Body of pancreas (tissue), 4 donors: Measurements from ENCODE around the gene SYT8. TPM values are rescaled to one million over a fixed set of nuclear protein-coding genes. Genes with fewer than 3 reads are reported as not detected.

Experiments used
- ATAC-seq: fragments of 150-250 bp; one replicate; pipeline ENCODE4 v1.9.1; 2016
- DNase-seq, 4 donors: peaks; one replicate each; pipeline ENCODE4 v3.0.0-alpha.2; 2019
- H3K27ac ChIP-seq, 4 donors: fragments of 200-600 bp; sonication (generic); 1 replicate in 3 of 4; 2 replicates in 1 of 4; pipeline versions ENCODE4 v1.5.1 to v1.6.1; 2016 to 2019; ENCODE audit warnings: mild to moderate bottlenecking in 1 of 4, mixed read lengths in 1 of 4, moderate library complexity in 1 of 4
- H3K27me3 ChIP-seq, 2 donors: fragments of 200-600 bp; sonication (generic); one replicate each; pipeline ENCODE4 v1.6.0; 2016; ENCODE audit warnings: mild to moderate bottlenecking in 1 of 2
- H3K36me3 ChIP-seq, 2 donors: fragments of 200-600 bp; sonication (generic); replicated peaks in 1 of 2; 2 replicates each; pipeline ENCODE4 v1.5.1; 2016; ENCODE audit warnings: low read depth in 2 of 2; ENCODE audit not compliant: insufficient read depth in 1 of 2
- H3K4me1 ChIP-seq: fragments of 200-600 bp; sonication (generic); one replicate; pipeline ENCODE4 v1.6.0; 2016
- H3K4me3 ChIP-seq, 2 donors: fragments of 200-600 bp; sonication (generic); 1 replicate in 1 of 2; 2 replicates in 1 of 2; pipeline ENCODE4 v1.5.1; 2016 to 2019
- H3K9me3 ChIP-seq, 3 donors: fragments of 200-600 bp; sonication (generic); 1 replicate in 2 of 3; 2 replicates in 1 of 3; pipeline ENCODE4 v1.5.1; 2016
- POLR2A ChIP-seq, 3 donors: fragments of 450-650 bp; IDR thresholded peaks; one replicate each; pipeline ENCODE4 v1.6.1; 2016; ENCODE audit warnings: antibody characterized with exemption in 3 of 3, mild to moderate bottlenecking in 2 of 3
- WGBS, 2 donors: methylation state at CpG; one replicate each; pipeline ENCODE4 v1.1.5; 2017; 5-methylcytosine and 5-hydroxymethylcytosine counted together
- intact Hi-C: fragments of 100-400 bp; cut with DNase I; formaldehyde crosslinking; loops from one replicate; pipeline ENCODE4 v1.15.1; 2023
- total RNA-seq, 2 donors: library from RNA; depleted of rRNA; stranded (reverse); fragments of >200 nt; gene quantifications; one replicate each; pipeline ENCODE4 v1.1.0, GENCODE V29; 2016
- TF ChIP-seq, protein P1 (sequence below), 7 experiments: fragments of 450-650 bp in 4 of 7; fragments of 200-600 bp in 3 of 7; sonication (generic) in 3 of 7; IDR thresholded peaks; one replicate each; pipeline ENCODE4 v1.5.1; 2016 to 2019; ENCODE audit warnings: antibody characterized with exemption in 7 of 7

Gene SYT8, protein sequence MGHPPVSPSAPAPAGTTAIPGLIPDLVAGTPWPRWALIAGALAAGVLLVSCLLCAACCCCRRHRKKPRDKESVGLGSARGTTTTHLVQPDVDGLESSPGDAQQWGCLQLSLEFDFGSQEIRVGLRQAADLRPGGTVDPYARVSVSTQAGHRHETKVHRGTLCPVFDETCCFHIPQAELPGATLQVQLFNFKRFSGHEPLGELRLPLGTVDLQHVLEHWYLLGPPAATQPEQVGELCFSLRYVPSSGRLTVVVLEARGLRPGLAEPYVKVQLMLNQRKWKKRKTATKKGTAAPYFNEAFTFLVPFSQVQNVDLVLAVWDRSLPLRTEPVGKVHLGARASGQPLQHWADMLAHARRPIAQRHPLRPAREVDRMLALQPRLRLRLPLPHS
- 10 to 100 TPM in 1 of 2 donors, 1 to 10 TPM in 1; 6.0 to 32.6 TPM for total RNA-seq

DNA sequence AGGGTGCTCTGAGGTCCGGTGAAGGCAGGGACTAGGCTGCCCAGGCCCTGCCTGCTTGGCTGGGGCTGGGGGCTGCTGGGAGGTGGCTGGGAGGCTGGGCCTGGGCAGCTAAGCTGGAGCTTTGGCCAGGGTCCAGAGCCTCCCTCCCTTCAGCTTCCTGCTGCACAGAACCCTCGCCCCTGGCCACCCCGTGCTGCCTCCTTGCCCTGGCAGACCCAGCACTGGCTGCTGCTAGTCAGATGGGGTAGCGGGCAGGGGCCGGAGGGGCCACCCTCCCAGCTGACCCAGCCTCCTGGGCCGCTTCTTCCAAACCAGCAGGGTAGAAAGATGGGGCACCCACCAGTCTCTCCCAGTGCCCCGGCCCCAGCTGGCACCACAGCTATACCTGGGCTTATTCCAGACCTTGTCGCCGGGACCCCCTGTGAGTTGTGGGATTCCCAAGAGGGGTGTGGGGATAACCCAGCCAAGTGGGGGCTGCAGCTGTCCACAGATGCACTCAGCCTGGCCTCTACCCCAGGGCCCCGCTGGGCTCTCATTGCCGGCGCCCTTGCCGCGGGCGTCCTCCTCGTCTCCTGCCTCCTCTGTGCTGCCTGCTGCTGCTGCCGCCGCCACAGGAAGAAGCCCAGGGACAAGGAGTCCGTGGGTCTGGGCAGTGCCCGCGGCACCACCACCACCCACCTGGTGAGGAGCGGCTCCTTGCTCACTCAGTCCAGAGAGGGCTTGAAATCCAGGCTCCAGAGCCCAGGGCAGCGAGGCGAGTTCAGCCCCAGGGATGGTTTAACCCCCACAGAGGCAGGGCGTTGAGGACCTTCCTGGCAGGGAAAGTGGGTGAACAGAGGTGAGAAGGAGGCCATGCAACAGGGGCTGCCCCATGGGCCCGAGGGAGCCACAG, at the start of gene SYT8:
SYT8 (plus strand) TSS at position 212 of the 892 bp plus-strand sequence; CDS start at position 328, 116 bp downstream.
- no peak for TF ChIP-seq POLR2A (IDR thresholded peaks at IDR 0.05)
- TF ChIP-seq, protein P1, sequence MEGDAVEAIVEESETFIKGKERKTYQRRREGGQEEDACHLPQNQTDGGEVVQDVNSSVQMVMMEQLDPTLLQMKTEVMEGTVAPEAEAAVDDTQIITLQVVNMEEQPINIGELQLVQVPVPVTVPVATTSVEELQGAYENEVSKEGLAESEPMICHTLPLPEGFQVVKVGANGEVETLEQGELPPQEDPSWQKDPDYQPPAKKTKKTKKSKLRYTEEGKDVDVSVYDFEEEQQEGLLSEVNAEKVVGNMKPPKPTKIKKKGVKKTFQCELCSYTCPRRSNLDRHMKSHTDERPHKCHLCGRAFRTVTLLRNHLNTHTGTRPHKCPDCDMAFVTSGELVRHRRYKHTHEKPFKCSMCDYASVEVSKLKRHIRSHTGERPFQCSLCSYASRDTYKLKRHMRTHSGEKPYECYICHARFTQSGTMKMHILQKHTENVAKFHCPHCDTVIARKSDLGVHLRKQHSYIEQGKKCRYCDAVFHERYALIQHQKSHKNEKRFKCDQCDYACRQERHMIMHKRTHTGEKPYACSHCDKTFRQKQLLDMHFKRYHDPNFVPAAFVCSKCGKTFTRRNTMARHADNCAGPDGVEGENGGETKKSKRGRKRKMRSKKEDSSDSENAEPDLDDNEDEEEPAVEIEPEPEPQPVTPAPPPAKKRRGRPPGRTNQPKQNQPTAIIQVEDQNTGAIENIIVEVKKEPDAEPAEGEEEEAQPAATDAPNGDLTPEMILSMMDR (IDR thresholded peaks at IDR 0.05): no peak
- Histone ChIP-seq H3K36me3 (no peaks in the 10 kb centered on the region), H3K4me1 (peaks cover 78% of the 10 kb centered on the region), H3K27me3 (no peaks in the 10 kb centered on the region), H3K27ac (peak within 1 kb of the TSS; percentile 93 to 98 (median 96)), H3K9me3 (no peaks in the 10 kb centered on the region), H3K4me3 (no peak within 1 kb of the TSS)
- ATAC-seq (peak; percentile 6), DNase-seq (peak; percentile 60 to 69 (median 67))
- 77 to 100% methylated on average over 1 to 24 of the region's 26 CpGs for WGBS, 2 donors
- intact Hi-C loops: no loop called here

GRCh38 chr11:1785749-1786413, 48.9 kb upstream of the SYT8 start:
- ATAC-seq (peak; percentile 17), DNase-seq (peak in 1 of 4 donors; percentile 57)
- WGBS, 2 donors: 81 to 86% methylated on average over 21 of the region's 21 CpGs
- Histone ChIP-seq H3K36me3 (no peaks in the 10 kb centered on the region), H3K4me3 (no peak overlapping the region), H3K4me1 (no peaks in the 10 kb centered on the region), H3K27me3 (no peaks in the 10 kb centered on the region), H3K27ac (no peak overlapping the region), H3K9me3 (no peaks in the 10 kb centered on the region)
- no peak for TF ChIP-seq POLR2A (IDR thresholded peaks at IDR 0.05)
- TF ChIP-seq, protein P1 (IDR thresholded peaks at IDR 0.05): no peak
- intact Hi-C loops: no loop called here

GRCh38 chr11:1786466-1786865, 48.3 kb upstream of the SYT8 start:
- Histone ChIP-seq H3K9me3 (no peaks in the 10 kb centered on the region), H3K27ac (no peak overlapping the region), H3K4me1 (no peaks in the 10 kb centered on the region), H3K4me3 (no peak overlapping the region), H3K36me3 (no peaks in the 10 kb centered on the region), H3K27me3 (no peaks in the 10 kb centered on the region)
- TF ChIP-seq, protein P1 (IDR thresholded peaks at IDR 0.05): no peak
- no peak for TF ChIP-seq POLR2A (IDR thresholded peaks at IDR 0.05)
- no peak for ATAC-seq
- WGBS, 2 donors: 83 to 88% methylated on average over 4 of the region's 4 CpGs
- DNase-seq: no peak
- intact Hi-C loops: no loop called here

DNA sequence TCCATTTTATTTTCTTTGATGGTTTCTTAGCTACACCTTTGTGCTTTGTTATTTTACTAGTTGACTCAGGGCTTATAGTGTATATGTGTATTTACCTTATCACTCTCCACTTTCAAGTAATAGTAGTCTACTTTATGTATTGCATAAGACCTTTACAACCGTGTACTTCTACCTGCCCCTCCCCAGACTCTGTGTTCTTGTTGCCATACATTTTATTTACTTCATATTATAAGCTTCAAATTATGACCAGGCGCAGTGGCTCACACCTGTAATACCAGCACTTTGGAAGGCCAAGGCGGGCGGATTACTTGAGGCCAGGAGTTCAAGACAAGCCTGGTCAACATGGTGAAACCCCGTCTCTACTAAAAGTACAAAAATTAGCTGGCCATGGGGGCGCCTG, 42.9 kb upstream of the SYT8 start:
- TF ChIP-seq, protein P1 (IDR thresholded peaks at IDR 0.05): no peak
- TF ChIP-seq POLR2A (IDR thresholded peaks at IDR 0.05): no peak
- no peaks in the 10 kb centered on the region for H3K9me3 ChIP-seq
- no peak overlapping the region for H3K4me3 ChIP-seq
- no peaks in the 10 kb centered on the region for H3K27me3 ChIP-seq
- H3K27ac ChIP-seq: no peak overlapping the region
- no peaks in the 10 kb centered on the region for H3K36me3 ChIP-seq
- DNase-seq (no peak), ATAC-seq (no peak)
- intact Hi-C loops: no loop called here
- no peaks in the 10 kb centered on the region for H3K4me1 ChIP-seq
- 84 to 89% methylated on average over 6 of the region's 6 CpGs for WGBS, 2 donors
